HG02870 (cell line): Measurements from ENCODE around the gene ZNF804B.
"Not testable (repeated sequence)": the region's sequence is repeated elsewhere in the genome, so short reads cannot be mapped to it uniquely, and the experiment has no call there.

Experiments
- ATAC-seq: cut with Tn5 transposase; IDR thresholded peaks from one replicate; pipeline ENCODE4 v1.9.1; 2021; ENCODE audit warnings: mild to moderate bottlenecking, moderate library complexity; ENCODE audit not compliant: unreplicated experiment

The ZNF804B gene

DNA sequence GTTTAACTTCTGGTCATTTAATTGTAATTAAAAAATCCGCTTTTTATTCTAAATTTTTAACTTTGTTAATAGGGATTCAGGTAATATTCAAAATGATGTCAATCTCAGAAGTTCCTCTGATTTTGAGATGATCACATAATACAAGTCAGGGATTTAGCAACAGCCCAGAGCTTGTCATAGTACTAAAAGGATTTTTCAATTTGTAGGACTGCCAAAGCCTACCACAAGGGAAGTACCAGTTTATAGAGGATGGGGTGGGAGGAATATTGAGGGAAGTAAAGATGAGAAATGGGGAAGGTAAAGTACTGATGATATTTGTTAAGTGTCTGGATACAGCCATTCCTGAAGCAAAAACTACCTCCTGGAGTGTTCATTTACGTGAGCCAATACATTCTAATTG is 314.3 kb downstream of the ZNF804B start:
- ATAC-seq: no peak

- ATAC-seq: no peak
Observed at GRCh38 chr7:89077992-89078391, 318.5 kb downstream of the ZNF804B start.

- ATAC-seq: no peak
Observed at GRCh38 chr7:89085580-89085979, 326.1 kb downstream of the ZNF804B start.

- no peak for ATAC-seq
Observed at GRCh38 chr7:89091550-89091949, 332.1 kb downstream of the ZNF804B start.

GRCh38 chr7:89094269-89094668 is 334.8 kb downstream of the ZNF804B start:
- ATAC-seq: no peak

DNA sequence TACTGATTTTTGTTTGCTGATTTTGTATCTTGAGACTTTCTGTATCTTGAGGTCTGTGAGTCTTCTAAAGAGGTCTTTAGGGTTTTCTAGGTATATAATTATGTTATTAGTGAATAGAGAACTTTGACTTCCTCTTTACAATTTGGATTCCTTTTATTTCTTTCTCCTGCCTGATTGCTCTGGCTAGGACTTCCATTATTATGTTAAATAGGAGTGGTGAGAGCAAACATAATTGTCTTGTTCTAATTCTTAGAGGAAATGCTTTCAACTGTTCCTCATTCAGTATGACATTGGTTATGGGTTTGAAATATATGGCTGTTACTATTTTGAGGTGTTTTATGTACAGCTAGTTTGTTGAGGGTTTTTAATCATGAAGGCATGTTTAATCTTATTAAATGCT is 344.1 kb downstream of the ZNF804B start:
- no peak for ATAC-seq

- ATAC-seq: no peak
Observed at GRCh38 chr7:89104748-89105685, 345.5 kb downstream of the ZNF804B start.

DNA sequence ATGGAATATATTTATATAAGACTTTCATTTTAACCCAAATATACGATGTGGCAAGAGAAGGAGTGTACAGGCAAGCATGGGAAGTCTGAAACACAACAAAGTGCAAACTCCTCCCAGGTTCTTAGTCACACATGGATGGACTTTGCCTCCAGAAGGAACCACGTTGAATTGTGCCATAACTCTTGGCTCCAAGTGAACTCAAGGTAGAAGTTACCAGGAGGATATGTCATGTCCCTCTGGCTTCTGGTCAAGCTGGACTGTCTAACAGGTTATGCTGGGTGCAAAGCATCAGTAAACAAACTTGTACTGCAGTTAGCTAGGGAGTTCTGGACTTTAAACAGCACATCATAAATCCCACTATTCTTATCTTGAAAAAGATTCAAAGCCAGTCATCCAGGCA is 364.4 kb downstream of the ZNF804B start:
- no peak for ATAC-seq

- ATAC-seq: no peak
Observed at GRCh38 chr7:89129600-89130375, 370.3 kb downstream of the ZNF804B start.

DNA sequence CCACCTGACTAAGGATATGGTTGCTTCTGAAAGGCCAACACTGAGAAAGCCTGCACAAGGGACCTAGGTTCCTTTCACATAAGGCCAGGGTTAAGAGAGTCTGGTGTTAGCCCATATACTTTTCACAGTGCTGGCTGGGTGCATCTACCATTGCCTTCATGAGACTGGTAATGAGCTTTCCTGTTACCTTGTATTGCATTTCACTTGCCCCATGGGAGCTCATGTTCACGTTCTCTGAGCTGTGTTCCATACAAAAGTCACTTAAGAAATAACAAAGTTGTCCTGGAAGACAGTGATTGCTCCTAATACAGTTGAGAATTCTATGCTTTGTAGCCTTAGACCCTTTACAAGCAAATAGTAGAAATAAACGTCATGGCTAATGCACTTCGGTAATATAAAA is 373.9 kb downstream of the ZNF804B start:
- ATAC-seq: no peak

GRCh38 chr7:89133819-89134218 is 374.3 kb downstream of the ZNF804B start:
- ATAC-seq: no peak

- ATAC-seq: no peak
Observed at GRCh38 chr7:89145801-89146200, 386.3 kb downstream of the ZNF804B start.

DNA sequence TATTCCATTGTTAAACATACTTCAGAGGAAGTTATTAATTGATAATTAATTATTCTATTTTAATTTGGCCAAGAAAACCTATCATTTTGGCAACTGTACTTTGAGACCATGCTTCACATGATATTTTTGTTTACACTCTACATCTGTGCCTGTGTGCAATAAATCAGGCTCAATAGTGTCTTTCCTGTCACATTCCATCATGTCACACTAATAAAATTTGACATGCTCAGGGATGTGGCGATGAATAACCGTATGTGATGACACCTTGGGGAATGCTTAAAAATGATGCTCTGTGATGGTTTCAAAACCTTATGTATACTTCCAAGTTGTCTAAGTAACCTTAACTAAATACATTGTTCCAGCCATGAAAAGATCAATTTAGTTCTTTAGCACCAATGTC is 400.6 kb downstream of the ZNF804B start:
- ATAC-seq: no peak

GRCh38 chr7:89165421-89165820 is 405.9 kb downstream of the ZNF804B start:
- no peak for ATAC-seq

DNA sequence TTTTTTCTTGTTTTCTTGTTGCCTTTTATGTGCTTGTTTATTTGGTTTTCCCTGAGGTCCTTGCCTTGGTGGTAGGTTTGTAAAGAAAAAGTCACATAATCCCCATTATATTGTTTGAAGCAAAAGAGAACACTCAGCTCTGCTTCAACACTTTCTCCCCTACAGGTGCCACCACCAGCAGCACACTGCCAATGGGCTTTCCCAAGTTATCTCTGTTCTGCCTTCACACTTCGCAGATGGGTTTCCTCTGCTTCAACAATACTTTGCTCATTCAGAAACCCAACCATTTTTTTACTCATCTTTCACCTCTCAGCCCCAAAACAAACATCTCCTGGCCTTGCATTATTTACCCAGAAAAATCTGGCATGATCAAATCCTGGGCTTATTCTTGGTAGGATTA is 411.1 kb downstream of the ZNF804B start:
- no peak for ATAC-seq

DNA sequence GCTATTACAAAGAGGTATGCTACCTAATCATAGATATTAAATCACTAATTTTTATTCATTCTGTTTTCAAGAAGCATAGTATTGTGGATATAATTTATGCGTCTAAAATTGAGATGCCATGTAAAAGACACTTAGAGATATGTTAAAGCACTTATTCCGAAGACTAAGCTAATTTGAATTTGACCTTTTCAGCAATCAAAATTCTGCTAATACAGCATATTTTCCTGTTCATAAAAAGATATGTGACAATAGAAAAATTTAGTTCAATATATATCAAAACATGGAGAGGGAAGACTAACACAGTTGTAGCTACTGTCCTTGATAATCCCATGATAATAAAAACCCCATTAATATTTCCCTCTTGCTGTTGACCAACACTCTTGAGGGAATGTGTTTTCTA is 422.6 kb downstream of the ZNF804B start:
- ATAC-seq: no peak

DNA sequence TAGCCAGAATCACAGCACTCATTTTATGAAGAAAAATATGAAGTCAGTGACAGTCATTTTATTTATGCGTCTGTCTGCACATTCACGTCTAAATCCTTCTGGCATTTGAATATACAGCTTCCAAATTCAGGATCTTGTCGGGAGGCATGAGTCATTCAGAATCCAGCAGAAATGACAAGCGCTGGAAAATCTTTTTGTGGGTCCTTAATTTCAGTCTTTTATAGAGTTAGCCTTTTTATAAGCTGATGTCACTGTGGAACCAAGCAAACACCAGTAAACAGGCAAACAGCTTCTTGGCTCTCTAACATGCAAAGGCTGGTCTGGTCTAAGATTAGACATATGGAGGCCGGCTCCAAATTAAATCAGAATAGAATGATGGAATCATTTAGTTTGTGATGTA is 424.2 kb downstream of the ZNF804B start:
- ATAC-seq: no peak

DNA sequence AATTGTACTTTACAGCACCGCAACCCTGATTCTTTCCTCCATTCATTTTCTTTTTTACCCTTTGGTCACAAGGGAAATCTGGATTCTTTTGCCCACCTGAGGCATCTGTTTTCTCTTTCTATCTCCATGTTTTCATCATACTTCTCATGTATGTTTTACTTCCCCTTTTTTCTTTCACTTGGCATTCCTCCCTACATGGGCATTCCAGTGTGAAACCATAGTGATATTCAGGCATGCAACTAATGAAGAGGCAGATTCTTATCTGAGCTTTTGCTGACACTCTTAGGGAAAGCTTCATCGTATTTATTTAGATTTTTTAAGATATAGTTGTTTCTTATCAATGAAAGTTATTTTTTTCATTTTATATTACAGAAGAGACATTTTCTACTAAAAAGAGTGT is 441.3 kb downstream of the ZNF804B start:
- no peak for ATAC-seq

DNA sequence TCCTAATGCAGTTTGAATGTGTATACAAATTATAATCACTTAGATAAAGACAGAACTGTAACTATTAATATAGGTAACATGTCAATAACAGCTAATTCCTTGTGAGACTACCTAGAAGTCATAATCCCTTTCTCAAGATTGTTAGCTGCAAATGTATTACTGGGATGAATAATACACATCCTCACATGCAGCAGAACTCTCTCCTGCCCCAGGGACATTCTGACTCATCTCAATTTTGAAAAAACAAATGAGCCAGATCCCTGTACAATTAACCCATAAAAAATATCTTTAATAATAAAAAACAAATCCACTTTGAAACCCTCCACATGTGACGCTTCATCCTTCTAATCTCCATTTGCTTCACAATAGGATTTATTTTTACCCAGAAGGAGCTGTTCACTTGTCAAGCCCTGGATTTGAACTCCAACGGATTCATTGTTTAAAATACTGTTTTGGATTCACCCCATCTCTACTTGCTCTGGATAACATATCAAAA is 464.4 kb downstream of the ZNF804B start:
- no peak for ATAC-seq

- ATAC-seq: not testable (repeated sequence)
Observed at GRCh38 chr7:89228688-89229171, 469.2 kb downstream of the ZNF804B start.

DNA sequence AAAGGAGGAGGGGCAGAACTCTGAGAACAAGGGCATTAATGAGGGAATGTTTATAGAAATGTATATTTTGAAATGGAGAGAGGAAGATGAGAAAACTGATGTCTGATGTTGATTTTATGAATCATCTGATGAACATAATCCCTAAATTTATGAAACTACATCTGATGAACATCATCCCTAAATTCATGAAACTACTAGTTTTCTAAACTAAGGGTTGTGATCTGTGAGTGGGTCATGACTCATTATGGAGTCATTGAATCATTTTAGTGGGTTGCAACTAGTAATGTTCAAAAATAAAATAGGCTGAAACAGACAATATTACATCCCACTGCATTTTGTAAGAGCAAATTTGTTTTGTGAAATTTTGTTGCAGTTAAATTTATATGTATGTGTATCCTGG is 478.7 kb downstream of the ZNF804B start:
- no peak for ATAC-seq

GRCh38 chr7:89246196-89246595 is 486.7 kb downstream of the ZNF804B start:
- no peak for ATAC-seq
